ENCODE results near the gene LMO4.

- no peak for TF ChIP-seq POLR2AphosphoS5 (IDR thresholded peaks at IDR 0.05; ENCODE audit: borderline replicate concordance, low read depth, low read length)
- no peak for TF ChIP-seq EZH2 (IDR thresholded peaks at IDR 0.05)
Measured at GRCh38 chr1:87334351-87335174, 5.9 kb downstream of the LMO4 start.

Measured in SK-N-MC (cell line).